ENCODE measurements around the gene OR4F6.

Gene OR4F6, protein sequence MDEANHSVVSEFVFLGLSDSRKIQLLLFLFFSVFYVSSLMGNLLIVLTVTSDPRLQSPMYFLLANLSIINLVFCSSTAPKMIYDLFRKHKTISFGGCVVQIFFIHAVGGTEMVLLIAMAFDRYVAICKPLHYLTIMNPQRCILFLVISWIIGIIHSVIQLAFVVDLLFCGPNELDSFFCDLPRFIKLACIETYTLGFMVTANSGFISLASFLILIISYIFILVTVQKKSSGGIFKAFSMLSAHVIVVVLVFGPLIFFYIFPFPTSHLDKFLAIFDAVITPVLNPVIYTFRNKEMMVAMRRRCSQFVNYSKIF

DNA sequence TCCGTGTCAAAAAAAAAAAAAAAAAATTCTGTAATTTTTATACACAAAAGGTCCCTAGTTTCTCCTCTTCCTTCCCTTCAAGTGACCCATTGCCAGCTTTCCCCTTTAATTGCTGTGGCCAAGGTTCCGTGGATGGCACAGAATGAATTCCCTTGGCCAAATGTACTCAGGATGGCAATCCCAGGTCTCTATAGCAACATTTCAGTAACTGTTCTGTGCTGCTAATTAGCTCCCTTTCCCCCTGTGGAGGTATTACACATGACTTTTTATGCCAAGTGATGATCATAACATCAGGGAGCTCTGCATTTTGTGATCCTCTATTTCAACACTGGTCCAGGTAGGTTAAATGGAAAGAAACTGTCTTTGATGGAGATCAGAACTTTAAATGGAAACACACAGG, at the start of gene OR4F6:
TSS of gene OR4F6 (plus strand) at position 301 of the 400 bp plus-strand sequence. CDS start 2,211 bp downstream, outside the sequence.
- no peak for TF ChIP-seq ZBTB7A (IDR thresholded peaks at IDR 0.05; ENCODE audit: low read depth)

DNA sequence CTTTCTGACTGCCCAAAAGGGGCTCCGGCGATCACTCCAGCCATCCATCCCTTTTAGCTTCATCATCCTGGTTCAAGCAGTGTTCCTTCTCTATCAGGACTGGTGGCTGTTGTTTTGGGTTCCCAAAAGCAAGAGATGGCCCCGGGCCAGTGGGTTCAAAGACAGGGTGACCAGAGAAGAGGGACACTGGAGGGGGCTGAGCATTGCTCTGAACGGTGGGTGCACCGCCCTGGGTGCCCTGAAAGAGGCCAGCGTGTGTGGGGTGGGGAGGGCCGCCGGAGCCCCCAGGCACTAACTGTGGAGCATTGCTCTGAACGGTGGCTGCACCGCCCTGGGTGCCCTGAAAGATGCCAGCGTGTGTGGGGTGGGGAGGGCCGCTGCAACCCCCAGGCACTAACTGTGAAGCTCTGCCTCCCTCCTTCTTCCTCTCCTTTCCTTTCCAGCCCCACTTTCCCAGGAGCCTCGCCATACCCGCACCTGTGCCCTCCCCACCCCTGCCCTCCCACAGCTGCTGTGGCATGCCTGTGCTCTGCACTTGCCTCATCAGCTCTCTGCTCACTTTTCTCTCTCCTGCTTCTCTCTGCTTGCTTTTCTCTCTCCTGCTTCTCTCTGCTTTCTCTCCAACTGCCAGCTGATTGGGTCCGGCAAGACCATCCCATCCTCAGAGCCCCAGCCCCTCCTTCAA, 37.4 kb upstream of the OR4F6 start:
- no peak for TF ChIP-seq YY1 (IDR thresholded peaks at IDR 0.05; ENCODE audit: low read depth)
- TF ChIP-seq, protein P1, sequence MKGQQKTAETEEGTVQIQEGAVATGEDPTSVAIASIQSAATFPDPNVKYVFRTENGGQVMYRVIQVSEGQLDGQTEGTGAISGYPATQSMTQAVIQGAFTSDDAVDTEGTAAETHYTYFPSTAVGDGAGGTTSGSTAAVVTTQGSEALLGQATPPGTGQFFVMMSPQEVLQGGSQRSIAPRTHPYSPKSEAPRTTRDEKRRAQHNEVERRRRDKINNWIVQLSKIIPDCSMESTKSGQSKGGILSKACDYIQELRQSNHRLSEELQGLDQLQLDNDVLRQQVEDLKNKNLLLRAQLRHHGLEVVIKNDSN (IDR thresholded peaks at IDR 0.05): no peak
- no peak for TF ChIP-seq EGR1 (IDR thresholded peaks at IDR 0.05)
- TF ChIP-seq TAF1 (IDR thresholded peaks at IDR 0.05; ENCODE audit: low read depth): no peak
- no peak for TF ChIP-seq CREB1 (IDR thresholded peaks at IDR 0.05; ENCODE audit: low read depth)
- no peak for TF ChIP-seq FOXM1 (IDR thresholded peaks at IDR 0.05; ENCODE audit: borderline replicate concordance, low read depth)
- TF ChIP-seq, protein P2, sequence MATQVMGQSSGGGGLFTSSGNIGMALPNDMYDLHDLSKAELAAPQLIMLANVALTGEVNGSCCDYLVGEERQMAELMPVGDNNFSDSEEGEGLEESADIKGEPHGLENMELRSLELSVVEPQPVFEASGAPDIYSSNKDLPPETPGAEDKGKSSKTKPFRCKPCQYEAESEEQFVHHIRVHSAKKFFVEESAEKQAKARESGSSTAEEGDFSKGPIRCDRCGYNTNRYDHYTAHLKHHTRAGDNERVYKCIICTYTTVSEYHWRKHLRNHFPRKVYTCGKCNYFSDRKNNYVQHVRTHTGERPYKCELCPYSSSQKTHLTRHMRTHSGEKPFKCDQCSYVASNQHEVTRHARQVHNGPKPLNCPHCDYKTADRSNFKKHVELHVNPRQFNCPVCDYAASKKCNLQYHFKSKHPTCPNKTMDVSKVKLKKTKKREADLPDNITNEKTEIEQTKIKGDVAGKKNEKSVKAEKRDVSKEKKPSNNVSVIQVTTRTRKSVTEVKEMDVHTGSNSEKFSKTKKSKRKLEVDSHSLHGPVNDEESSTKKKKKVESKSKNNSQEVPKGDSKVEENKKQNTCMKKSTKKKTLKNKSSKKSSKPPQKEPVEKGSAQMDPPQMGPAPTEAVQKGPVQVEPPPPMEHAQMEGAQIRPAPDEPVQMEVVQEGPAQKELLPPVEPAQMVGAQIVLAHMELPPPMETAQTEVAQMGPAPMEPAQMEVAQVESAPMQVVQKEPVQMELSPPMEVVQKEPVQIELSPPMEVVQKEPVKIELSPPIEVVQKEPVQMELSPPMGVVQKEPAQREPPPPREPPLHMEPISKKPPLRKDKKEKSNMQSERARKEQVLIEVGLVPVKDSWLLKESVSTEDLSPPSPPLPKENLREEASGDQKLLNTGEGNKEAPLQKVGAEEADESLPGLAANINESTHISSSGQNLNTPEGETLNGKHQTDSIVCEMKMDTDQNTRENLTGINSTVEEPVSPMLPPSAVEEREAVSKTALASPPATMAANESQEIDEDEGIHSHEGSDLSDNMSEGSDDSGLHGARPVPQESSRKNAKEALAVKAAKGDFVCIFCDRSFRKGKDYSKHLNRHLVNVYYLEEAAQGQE (IDR thresholded peaks at IDR 0.05; ENCODE audit: low read depth): no peak
- no peak for TF ChIP-seq CEBPB (IDR thresholded peaks at IDR 0.05)
- TF ChIP-seq TCF12 (IDR thresholded peaks at IDR 0.05; ENCODE audit: low read depth): no peak

DNA sequence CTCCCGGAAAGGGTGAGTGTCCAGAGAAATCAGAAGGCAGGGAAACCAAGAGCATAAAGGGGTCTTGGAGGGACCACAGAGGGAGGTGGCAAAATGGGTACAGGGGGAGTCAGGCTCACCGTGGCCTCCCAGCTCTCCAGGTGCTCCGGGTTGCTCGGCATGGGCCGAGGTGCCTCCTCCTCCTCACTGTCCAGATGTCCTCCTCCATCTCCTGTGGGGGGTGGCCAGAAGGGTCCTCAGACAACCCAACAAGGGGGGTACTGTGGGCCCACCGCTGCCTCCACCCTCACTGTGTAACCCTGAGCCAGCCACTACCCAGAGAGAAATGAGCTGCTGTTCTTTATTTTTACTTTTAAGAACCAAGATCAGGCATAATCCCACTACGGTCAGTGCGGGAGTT, 30.4 kb upstream of the OR4F6 start:
- no peak for TF ChIP-seq TCF12 (IDR thresholded peaks at IDR 0.05; ENCODE audit: low read depth)
- no peak for TF ChIP-seq ZBTB7A (IDR thresholded peaks at IDR 0.05; ENCODE audit: low read depth)
- no peak for TF ChIP-seq TEAD4 (IDR thresholded peaks at IDR 0.05)
- no peak for TF ChIP-seq RAD21 (IDR thresholded peaks at IDR 0.05; ENCODE audit: low read depth)
- TF ChIP-seq EGR1 (IDR thresholded peaks at IDR 0.05): no peak

DNA sequence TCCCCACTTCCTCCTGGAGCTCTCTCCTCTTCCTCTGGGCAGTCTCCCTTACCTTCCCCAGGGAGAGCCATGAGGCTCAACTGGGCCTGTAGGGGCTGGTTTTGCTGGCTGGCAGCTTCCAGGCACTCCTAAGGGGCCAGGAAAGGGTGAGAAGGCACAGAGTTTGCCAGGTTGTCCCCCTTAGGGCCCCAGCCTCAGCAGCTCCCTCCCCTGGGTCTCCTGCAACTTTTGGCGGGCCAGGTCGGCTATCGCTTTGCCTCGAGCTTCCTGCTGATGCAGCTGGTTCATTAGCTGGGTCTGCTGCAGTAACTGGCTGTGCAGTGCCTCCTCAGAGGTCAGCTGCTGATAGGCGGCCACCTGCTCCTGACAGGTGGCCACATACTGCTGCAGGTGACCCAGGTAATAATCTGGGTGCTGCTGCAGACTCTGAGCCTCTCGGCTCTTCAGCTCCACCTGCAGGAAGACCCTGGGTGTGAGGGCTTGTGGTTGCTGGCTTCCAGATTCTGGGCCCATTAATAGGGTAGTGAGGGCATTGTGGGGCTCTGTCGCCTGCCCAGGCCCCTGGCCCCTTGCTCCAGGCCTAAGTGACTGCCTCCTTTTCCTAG, 29.7 kb upstream of the OR4F6 start:
- TF ChIP-seq RAD21 (IDR thresholded peaks at IDR 0.05; ENCODE audit: low read depth): peak; percentile 49
- no peak for TF ChIP-seq TEAD4 (IDR thresholded peaks at IDR 0.05)

DNA sequence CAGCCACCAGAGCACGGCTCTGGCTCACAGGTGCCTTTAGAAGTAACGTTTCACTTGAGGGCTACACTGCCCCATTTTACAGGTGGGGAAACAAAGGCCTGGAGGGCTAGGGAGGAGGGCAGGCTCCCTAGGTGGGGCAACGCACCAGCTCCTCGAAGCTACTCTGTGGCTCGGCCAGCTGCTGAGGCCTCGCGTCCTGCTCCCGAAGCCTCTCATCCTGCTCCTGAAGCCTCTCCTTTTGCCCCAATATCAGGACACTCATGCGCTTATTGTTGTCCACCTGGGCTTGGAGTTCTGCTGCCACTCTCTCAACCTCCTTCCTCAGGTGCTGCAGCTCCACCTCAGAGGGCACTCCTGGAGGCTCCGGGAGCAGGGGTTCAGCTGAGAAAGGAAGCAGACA, 28.2 kb upstream of the OR4F6 start:
- TF ChIP-seq NFIC (IDR thresholded peaks at IDR 0.05) (no peak), EGR1 (IDR thresholded peaks at IDR 0.05) (no peak), TEAD4 (IDR thresholded peaks at IDR 0.05) (no peak), CEBPB (IDR thresholded peaks at IDR 0.05) (no peak), YY1 (IDR thresholded peaks at IDR 0.05; ENCODE audit: low read depth) (no peak), EP300 (IDR thresholded peaks at IDR 0.05; ENCODE audit: borderline replicate concordance) (no peak), CREB1 (IDR thresholded peaks at IDR 0.05; ENCODE audit: low read depth) (no peak), RAD21 (IDR thresholded peaks at IDR 0.05; ENCODE audit: low read depth) (no peak), TCF12 (IDR thresholded peaks at IDR 0.05; ENCODE audit: low read depth) (no peak), FOXM1 (IDR thresholded peaks at IDR 0.05; ENCODE audit: borderline replicate concordance, low read depth) (no peak), TAF1 (IDR thresholded peaks at IDR 0.05; ENCODE audit: low read depth) (no peak), ZBTB7A (IDR thresholded peaks at IDR 0.05; ENCODE audit: low read depth) (no peak)
- TF ChIP-seq, protein P3, sequence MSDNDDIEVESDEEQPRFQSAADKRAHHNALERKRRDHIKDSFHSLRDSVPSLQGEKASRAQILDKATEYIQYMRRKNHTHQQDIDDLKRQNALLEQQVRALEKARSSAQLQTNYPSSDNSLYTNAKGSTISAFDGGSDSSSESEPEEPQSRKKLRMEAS (IDR thresholded peaks at IDR 0.05): no peak
- TF ChIP-seq, protein P2 (IDR thresholded peaks at IDR 0.05; ENCODE audit: low read depth): no peak
- TF ChIP-seq, protein P1 (IDR thresholded peaks at IDR 0.05): no peak

DNA sequence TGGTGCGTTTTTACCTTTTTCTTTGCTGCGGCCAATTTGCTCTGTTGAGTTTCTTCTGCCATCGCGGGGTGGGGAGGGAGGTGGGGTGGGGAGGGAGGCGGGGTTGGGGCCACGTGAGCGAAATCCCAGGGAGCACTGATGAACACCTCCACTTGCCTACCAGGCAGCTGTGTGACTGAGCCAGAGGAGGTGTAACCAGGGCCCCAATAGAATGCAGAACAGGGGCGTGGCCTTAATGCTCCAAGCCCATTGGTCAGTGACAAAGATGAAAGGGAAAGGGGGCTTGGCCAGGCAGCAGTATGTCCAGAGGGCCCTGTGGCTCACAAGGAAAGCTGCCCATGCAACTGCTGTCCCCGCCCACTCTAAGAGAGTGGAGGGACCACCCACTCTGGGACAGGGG, 21.4 kb upstream of the OR4F6 start:
- TF ChIP-seq, protein P3 (IDR thresholded peaks at IDR 0.05): no peak
- TF ChIP-seq YY1 (IDR thresholded peaks at IDR 0.05; ENCODE audit: low read depth): no peak
- no peak for TF ChIP-seq FOXM1 (IDR thresholded peaks at IDR 0.05; ENCODE audit: borderline replicate concordance, low read depth)
- no peak for TF ChIP-seq EGR1 (IDR thresholded peaks at IDR 0.05)
- no peak for TF ChIP-seq CEBPB (IDR thresholded peaks at IDR 0.05)

Data from Ishikawa (cell line).